Uterus (tissue), 4 donors: ENCODE data around the gene KIF18B. TPM values are rescaled to one million over a fixed set of nuclear protein-coding genes. Genes with fewer than 3 reads are reported as not detected.

ENCODE experiments used
- DNase-seq, 2 donors: peaks; one replicate each; pipeline ENCODE4 v3.0.0-alpha.2; 2019 to 2020
- H3K27ac ChIP-seq, 2 donors: fragments of 200-600 bp; sonication (generic); 1 replicate in 1 of 2; 2 replicates in 1 of 2; pipeline ENCODE4 v1.5.1; 2016 to 2018
- H3K27me3 ChIP-seq, 2 donors: fragments of 200-600 bp; sonication (generic); one replicate each; pipeline ENCODE4 v1.5.1; 2018 to 2019; ENCODE audit warnings: control low read depth in 1 of 2
- H3K36me3 ChIP-seq, 2 donors: fragments of 200-600 bp; sonication (generic); one replicate each; pipeline ENCODE4 v1.5.1; 2019; ENCODE audit warnings: control low read depth in 1 of 2
- H3K4me1 ChIP-seq, 2 donors: fragments of 200-600 bp; sonication (generic); one replicate each; pipeline ENCODE4 v1.5.1; 2018 to 2019; ENCODE audit warnings: control low read depth in 1 of 2
- H3K4me3 ChIP-seq, 2 donors: fragments of 200-600 bp; sonication (generic); 1 replicate in 1 of 2; 2 replicates in 1 of 2; pipeline ENCODE4 v1.5.1; 2018 to 2019; ENCODE audit warnings: mild to moderate bottlenecking in 1 of 2
- H3K9me3 ChIP-seq, 2 donors: fragments of 200-600 bp; sonication (generic); one replicate each; pipeline ENCODE4 v1.5.1; 2019; ENCODE audit warnings: control low read depth in 1 of 2
- POLR2A ChIP-seq, 2 donors: fragments of 450-650 bp; IDR thresholded peaks; one replicate each; pipeline ENCODE4 v1.6.1; 2016; ENCODE audit warnings: antibody characterized with exemption in 2 of 2, mild to moderate bottlenecking in 1 of 2, moderate library complexity in 1 of 2
- intact Hi-C: fragments of 100-400 bp; cut with DNase I; formaldehyde crosslinking; loops from one replicate; pipeline ENCODE4 v1.15.1; 2023; ENCODE audit warnings: low total_unique reads
- total RNA-seq, 4 donors: library from RNA; depleted of rRNA in 3 of 4; stranded (reverse); fragments of >200 nt in 3 of 4; gene quantifications; one replicate each; pipeline versions ENCODE4 v1.1.0 to v1.2.4, GENCODE V29; 2014 to 2023
- TF ChIP-seq, protein P1 (sequence below), 4 experiments: fragments of 200-600 bp in 2 of 4; fragments of 450-650 bp in 2 of 4; sonication (generic) in 2 of 4; IDR thresholded peaks; one replicate each; pipeline ENCODE4 v1.5.1; 2016 to 2019; ENCODE audit warnings: antibody characterized with exemption in 4 of 4, mild to moderate bottlenecking in 2 of 4, moderate library complexity in 1 of 4
- donor health status: DM: yes; HTN: yes; CAD: no.

Gene KIF18B
- total RNA-seq, 4 donors from 2014 or later = 4.4 TPM; not detected in 3

DNA sequence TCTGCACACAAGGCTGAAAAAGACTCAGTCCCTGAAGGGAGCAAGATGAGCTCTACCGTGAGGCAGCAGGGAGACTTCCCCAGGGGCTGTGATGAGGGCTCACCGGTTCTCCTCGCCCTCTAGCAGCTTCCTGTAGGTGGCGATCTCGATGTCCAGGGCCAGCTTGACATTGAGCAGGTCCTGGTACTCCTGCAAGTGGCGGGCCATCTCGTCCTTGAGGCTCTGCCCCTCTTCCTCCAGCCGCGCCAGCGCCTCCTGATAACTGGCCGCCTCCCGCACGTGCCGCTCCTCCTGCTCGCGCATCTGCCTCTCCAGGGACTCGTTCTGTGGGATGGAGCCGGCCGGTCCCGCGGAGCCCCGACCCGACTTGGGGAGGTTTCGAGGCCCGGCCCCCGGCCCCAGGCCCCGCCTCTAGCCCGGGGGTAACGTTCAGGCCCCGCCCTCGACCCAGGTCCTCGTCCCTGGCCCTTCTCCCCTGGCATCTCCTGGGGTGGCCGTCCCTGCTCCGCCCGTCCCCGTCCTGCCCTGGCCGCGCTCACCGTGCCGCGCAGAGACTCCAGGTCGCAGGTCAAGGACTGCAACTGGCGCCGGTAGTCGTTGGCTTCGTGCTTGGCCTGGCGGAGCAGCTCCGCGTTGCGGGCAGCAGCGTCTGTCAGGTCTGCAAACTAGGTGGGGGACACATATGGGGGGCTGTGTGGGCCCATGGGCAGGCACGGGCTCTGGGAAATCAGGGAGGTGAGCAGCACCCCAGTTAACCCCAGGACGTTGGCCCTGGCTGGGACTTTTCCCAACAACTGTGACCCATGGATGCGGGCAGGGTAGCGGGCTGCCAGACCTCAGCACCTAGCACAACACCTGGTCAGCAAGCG, 36.2 kb downstream of the KIF18B start:
- no peaks in the 10 kb centered on the region for H3K9me3 ChIP-seq
- TF ChIP-seq, protein P1, sequence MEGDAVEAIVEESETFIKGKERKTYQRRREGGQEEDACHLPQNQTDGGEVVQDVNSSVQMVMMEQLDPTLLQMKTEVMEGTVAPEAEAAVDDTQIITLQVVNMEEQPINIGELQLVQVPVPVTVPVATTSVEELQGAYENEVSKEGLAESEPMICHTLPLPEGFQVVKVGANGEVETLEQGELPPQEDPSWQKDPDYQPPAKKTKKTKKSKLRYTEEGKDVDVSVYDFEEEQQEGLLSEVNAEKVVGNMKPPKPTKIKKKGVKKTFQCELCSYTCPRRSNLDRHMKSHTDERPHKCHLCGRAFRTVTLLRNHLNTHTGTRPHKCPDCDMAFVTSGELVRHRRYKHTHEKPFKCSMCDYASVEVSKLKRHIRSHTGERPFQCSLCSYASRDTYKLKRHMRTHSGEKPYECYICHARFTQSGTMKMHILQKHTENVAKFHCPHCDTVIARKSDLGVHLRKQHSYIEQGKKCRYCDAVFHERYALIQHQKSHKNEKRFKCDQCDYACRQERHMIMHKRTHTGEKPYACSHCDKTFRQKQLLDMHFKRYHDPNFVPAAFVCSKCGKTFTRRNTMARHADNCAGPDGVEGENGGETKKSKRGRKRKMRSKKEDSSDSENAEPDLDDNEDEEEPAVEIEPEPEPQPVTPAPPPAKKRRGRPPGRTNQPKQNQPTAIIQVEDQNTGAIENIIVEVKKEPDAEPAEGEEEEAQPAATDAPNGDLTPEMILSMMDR (IDR thresholded peaks at IDR 0.05) = peak; percentile 10 to 50 (median 29)
- no peak for TF ChIP-seq POLR2A (IDR thresholded peaks at IDR 0.05)
- H3K27me3 ChIP-seq = no peaks in the 10 kb centered on the region
- no peak overlapping the region for H3K27ac ChIP-seq
- intact Hi-C loops = loop anchor here (10.0 kb wide), 1 partner anchor 183 kb away; no protein-coding TSS in a partner anchor
- peaks cover 0 to 4% of the 10 kb centered on the region in 2 donors for H3K4me1 ChIP-seq
- H3K36me3 ChIP-seq = no peaks in the 10 kb centered on the region
- DNase-seq = peak; percentile 49
- H3K4me3 ChIP-seq = peak overlapping the region in 1 of 2 donors; percentile 17

DNA sequence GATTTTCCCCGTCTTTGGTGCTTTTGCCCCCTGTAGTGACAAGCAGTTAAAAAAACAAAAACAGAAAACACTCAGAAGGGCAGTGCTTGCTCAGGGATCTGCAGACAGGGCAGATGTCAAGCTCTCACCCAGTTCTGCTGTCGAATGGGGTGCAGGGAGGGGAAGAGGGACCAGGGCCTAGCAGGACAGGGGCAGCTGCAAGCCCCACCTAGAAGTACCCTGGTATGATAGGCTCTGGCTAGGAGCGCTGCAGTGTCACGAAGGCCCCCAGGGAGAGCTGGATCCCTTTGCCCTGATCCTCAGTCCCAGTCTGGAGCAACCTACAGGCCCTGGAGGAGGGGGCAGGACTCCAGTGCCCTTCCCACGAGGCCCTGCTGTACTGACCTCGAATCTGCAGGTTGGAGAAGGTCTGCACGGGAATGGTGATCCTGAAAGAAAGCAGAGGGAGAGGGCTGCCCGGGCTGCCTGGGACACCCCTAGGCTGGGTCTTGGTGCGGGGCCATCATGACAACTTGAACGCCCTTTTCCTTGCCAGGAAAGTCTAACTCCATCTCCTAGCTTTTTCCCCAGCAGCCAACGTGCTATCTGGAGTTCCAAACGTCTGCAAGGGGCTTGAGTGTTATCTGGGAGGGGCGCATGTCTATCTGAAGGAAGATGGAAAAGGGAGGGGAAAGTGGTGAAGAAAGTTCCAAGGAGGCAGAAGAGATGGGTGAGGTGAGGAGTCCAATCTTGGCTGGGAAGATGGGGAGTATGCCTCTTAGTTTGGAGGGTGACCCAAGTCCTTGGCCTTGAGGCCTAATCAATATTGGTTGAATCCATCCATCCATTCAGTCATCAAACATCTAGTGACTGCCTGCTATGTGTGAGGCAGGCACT, 37.1 kb downstream of the KIF18B start:
- Histone ChIP-seq H3K4me1 (peaks cover 0 to 4% of the 10 kb centered on the region in 2 donors), H3K4me3 (no peak overlapping the region), H3K36me3 (no peaks in the 10 kb centered on the region), H3K27me3 (no peaks in the 10 kb centered on the region), H3K9me3 (no peaks in the 10 kb centered on the region), H3K27ac (no peak overlapping the region)
- no peak for TF ChIP-seq POLR2A (IDR thresholded peaks at IDR 0.05)
- TF ChIP-seq, protein P1 (IDR thresholded peaks at IDR 0.05) = no peak
- DNase-seq = no peak
- intact Hi-C loops = loop anchor here (10.0 kb wide), 1 partner anchor 184 kb away; no protein-coding TSS in a partner anchor

DNA sequence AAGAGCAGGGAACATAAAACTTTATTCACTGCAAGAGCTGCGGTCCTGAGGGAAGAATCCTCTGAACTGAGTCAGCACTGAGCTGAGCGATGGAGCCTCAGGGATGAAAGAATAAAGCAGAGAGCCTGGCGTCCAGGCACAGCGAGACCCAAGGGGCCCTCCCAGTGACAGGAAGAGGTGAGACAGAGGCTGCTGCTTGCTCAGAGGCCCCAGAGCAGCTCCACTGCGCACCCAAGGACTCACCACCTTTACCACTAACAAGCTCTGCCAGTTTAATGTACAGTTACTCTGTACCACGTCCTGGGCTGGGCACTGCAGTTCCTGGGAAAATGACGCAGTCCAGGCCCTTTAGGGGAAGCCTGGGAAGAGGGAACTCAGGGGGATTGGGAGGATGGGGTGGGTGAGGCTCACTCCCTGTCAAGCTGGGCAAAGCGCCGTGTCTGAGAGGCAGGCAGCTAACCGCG, 37.9 kb downstream of the KIF18B start:
- no peaks in the 10 kb centered on the region for H3K27me3 ChIP-seq
- peak in 1 of 2 donors; percentile 8 for DNase-seq
- intact Hi-C loops = loop anchor here (10.0 kb wide), 1 partner anchor 185 kb away; no protein-coding TSS in a partner anchor
- H3K27ac ChIP-seq = no peak overlapping the region
- H3K36me3 ChIP-seq = no peaks in the 10 kb centered on the region
- TF ChIP-seq, protein P1 (IDR thresholded peaks at IDR 0.05) = no peak
- no peak for TF ChIP-seq POLR2A (IDR thresholded peaks at IDR 0.05)
- no peak overlapping the region for H3K4me3 ChIP-seq
- H3K4me1 ChIP-seq = peaks cover 0 to 4% of the 10 kb centered on the region in 2 donors
- no peaks in the 10 kb centered on the region for H3K9me3 ChIP-seq

DNA sequence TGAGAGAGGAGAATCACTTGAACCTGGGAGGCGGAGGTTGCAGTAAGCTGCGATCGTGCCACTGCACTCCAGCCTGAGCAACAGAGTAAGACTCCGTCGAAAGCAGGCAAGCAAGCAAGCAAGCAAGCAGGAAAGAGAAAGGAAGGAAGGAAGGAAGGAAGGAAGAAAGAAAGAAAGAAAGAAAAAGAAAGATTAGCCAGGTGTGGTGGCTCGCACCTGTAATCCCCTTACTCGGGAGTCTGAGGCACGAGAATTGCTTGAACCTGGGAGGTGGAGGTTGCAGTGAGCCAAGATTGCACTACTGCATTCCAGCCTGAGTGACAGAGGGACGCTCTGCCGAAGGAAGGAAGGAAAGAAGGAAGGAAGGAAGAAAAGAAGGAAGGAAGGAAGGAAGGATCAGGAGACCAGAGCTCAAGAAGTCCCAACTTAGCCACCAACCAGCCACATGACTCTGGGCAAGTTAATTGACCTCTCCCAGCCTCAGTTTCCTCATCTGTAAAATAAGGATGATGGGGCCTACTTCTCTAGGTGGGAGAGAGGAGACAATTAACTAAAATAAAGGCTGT, 38.7 kb downstream of the KIF18B start:
- Histone ChIP-seq H3K27ac (no peak overlapping the region), H3K4me1 (peaks cover 0 to 4% of the 10 kb centered on the region in 2 donors), H3K36me3 (no peaks in the 10 kb centered on the region), H3K27me3 (no peaks in the 10 kb centered on the region), H3K9me3 (no peaks in the 10 kb centered on the region), H3K4me3 (no peak overlapping the region)
- DNase-seq = no peak
- TF ChIP-seq POLR2A (IDR thresholded peaks at IDR 0.05) = no peak
- TF ChIP-seq, protein P1 (IDR thresholded peaks at IDR 0.05) = no peak
- intact Hi-C loops = no loop called here
